Ascending aorta (tissue), 2 donors: Measurements from ENCODE around the gene RARA. TPM values are rescaled to one million over a fixed set of nuclear protein-coding genes. Genes with fewer than 3 reads are reported as not detected.

Experiments used
- DNase-seq, 2 donors: peaks; one replicate each; pipeline ENCODE4 v3.0.0-alpha.2; 2019; ENCODE audit warnings: low spot score in 2 of 2
- H3K27ac ChIP-seq, 2 donors: fragments of 200-600 bp; sonication (generic); one replicate each; pipeline ENCODE4 v1.5.1; 2016 to 2017; ENCODE audit warnings: mild to moderate bottlenecking in 1 of 2
- H3K27me3 ChIP-seq: fragments of 200-600 bp; sonication (generic); one replicate; pipeline ENCODE4 v1.5.1; 2017
- H3K36me3 ChIP-seq, 2 donors: fragments of 200-600 bp; sonication (generic); one replicate each; pipeline ENCODE4 v1.5.1; 2016
- H3K4me1 ChIP-seq, 2 donors: fragments of 200-600 bp; sonication (generic); one replicate each; pipeline ENCODE4 v1.5.1; 2016 to 2017; ENCODE audit warnings: mild to moderate bottlenecking in 1 of 2
- H3K4me3 ChIP-seq, 2 donors: fragments of 200-600 bp; sonication (generic); one replicate each; pipeline ENCODE4 v1.5.1; 2016 to 2017; ENCODE audit warnings: mild to moderate bottlenecking in 1 of 2
- H3K9me3 ChIP-seq, 2 donors: fragments of 200-600 bp; sonication (generic); one replicate each; pipeline ENCODE4 v1.5.1; 2016
- intact Hi-C: fragments of 100-400 bp; cut with DNase I; formaldehyde crosslinking; loops from one replicate; pipeline ENCODE4 v1.15.1; 2023
- total RNA-seq: library from RNA; depleted of rRNA; stranded (reverse); fragments of >200 nt; gene quantifications from one replicate; pipeline ENCODE4 v1.1.0, GENCODE V29; 2016
- TF ChIP-seq, protein P1 (sequence below), 3 experiments: fragments of 200-600 bp in 2 of 3; fragments of 450-650 bp in 1 of 3; sonication (generic) in 2 of 3; IDR thresholded peaks; one replicate each; pipeline ENCODE4 v1.5.1; 2016 to 2019; ENCODE audit warnings: antibody characterized with exemption in 3 of 3, mild to moderate bottlenecking in 1 of 3, moderate library complexity in 1 of 3

RARA gene
- total RNA-seq, 1 donor from 2014 or later, result 77.3 TPM

GRCh38 chr17:40349477-40349894 lies 40.5 kb downstream of the RARA start:
- intact Hi-C loops, result no loop called here
- Histone ChIP-seq H3K9me3 (no peaks in the 10 kb centered on the region), H3K27me3 (no peaks in the 10 kb centered on the region), H3K4me3 (no peak overlapping the region), H3K36me3 (peaks cover 27 to 48% of the 10 kb centered on the region in 2 donors), H3K27ac (peak overlapping the region in 1 of 2 donors; percentile 7), H3K4me1 (peaks cover 29 to 53% of the 10 kb centered on the region in 2 donors)
- TF ChIP-seq, protein P1, sequence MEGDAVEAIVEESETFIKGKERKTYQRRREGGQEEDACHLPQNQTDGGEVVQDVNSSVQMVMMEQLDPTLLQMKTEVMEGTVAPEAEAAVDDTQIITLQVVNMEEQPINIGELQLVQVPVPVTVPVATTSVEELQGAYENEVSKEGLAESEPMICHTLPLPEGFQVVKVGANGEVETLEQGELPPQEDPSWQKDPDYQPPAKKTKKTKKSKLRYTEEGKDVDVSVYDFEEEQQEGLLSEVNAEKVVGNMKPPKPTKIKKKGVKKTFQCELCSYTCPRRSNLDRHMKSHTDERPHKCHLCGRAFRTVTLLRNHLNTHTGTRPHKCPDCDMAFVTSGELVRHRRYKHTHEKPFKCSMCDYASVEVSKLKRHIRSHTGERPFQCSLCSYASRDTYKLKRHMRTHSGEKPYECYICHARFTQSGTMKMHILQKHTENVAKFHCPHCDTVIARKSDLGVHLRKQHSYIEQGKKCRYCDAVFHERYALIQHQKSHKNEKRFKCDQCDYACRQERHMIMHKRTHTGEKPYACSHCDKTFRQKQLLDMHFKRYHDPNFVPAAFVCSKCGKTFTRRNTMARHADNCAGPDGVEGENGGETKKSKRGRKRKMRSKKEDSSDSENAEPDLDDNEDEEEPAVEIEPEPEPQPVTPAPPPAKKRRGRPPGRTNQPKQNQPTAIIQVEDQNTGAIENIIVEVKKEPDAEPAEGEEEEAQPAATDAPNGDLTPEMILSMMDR (IDR thresholded peaks at IDR 0.05), result no peak
- DNase-seq, result no peak

DNA sequence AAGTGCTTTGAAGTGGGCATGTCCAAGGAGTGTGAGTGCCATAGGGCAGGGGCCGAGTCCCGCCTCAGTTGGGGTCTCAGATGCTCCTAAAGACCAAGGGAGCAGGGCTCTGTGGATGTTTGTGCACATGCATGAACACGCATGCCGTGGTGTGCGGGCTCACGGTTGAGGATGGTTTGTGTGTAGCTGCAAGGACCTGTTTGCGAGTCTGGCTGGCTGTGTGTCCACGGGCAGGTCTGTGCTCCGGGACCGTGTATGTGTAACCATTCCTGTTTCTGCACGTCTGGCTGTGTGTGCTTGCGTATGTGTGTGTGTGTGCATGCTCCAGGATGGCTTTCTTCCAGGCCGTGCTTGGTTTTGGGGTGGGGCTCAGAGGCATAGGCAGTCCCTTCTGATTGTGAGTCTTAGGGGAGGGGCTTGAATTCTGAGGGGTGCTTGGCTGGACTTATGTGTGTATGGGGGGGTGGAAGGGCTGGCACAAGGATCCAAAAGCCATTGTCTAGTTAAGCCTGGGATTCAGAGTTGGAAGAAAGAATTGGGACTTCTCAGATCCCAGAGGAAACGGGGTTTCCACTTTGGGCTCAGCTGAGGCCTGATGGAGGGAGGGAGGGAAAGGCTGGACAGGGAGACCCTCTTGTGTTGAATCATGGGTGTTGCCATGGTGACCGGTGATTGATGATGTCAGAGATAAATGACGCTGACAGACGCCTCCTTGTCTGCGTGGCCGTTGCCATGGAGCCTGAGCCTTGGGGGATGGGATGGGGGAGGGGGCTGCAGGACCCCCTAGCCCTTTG lies 41.1 kb downstream of the RARA start:
- Histone ChIP-seq H3K4me3 (no peak overlapping the region), H3K27me3 (no peaks in the 10 kb centered on the region), H3K9me3 (no peaks in the 10 kb centered on the region), H3K36me3 (peaks cover 31 to 54% of the 10 kb centered on the region in 2 donors), H3K27ac (peak overlapping the region in 1 of 2 donors; percentile 21), H3K4me1 (peaks cover 29 to 48% of the 10 kb centered on the region in 2 donors)
- intact Hi-C loops, result no loop called here
- TF ChIP-seq, protein P1 (IDR thresholded peaks at IDR 0.05), result no peak
- no peak for DNase-seq

DNA sequence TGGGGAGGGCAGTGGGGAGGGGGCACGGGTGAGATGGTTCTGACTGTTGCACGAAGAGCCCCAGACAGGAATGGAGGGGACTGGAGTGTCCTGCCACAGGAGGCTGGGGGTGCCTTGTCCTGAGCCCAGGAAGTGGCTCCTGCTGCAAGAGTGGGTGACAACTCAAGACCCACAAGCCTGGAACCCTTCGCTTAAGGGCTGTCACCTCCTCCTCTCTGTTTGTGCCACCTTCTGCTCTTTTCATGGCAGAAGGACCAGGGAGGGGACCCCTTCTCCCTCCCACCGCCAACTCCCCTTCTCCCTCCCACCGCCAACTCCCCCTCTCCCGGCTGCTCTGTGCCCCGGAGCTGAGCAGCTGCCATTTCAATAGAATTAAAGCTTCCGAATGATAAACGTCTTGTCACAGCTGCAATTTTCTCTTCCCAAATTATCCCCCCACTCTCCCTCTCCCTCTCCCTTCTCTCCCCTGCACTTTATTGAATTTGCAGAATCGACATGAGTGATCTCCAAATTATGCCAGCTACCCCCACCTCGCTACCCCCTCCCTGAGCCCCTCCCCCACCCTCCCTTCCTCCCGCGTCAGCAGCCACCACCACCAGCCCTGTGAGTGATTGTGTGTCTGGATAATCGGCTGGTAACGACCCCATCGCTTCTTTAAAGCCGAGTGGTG lies 41.8 kb downstream of the RARA start:
- Histone ChIP-seq H3K27ac (peak overlapping the region in 1 of 2 donors; percentile 21), H3K27me3 (no peaks in the 10 kb centered on the region), H3K4me3 (no peak overlapping the region), H3K36me3 (peaks cover 35 to 61% of the 10 kb centered on the region in 2 donors), H3K4me1 (peaks cover 27 to 42% of the 10 kb centered on the region in 2 donors), H3K9me3 (no peaks in the 10 kb centered on the region)
- DNase-seq, result no peak
- intact Hi-C loops, result no loop called here
- TF ChIP-seq, protein P1 (IDR thresholded peaks at IDR 0.05), result no peak

DNA sequence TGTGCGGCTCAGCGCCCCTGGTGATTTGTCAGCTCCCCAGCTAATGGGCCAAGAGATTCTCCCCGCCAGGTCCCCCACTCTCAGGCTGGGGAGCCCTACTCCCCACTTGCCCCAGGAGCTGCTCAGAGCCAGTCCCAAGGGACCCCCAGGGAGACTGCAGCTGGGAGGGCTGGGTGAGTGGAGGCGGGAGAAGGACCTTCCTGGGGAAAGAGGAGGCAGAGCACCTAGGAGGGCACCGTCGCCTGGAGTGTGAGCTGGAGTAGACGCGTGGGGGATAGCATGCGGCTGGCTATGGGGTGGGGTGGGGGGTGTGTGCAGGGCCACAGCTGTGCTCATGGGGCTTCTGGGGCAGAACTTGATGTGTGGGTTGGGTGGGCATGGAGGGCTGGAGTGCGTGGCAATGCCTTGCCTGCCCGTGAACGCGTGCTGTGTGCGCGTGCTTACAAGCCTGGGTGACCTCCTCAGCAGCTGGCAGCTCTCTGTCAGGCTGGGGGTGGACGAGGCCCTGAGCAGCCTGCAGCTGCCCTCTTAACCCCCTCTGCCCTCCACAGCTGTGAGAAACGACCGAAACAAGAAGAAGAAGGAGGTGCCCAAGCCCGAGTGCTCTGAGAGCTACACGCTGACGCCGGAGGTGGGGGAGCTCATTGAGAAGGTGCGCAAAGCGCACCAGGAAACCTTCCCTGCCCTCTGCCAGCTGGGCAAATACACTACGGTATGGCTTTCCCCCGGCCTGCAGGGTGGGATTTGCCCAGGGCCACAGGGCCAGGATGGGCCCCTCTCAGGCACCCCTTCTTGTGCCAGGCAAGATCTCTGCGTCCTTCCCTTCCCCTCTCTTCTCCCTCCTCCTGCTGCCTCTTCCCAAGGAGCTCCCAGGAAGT lies 42.6 kb downstream of the RARA start:
- H3K4me3 ChIP-seq, result no peak overlapping the region
- no peaks in the 10 kb centered on the region for H3K9me3 ChIP-seq
- DNase-seq, result no peak
- TF ChIP-seq, protein P1 (IDR thresholded peaks at IDR 0.05), result no peak
- no peak overlapping the region for H3K27ac ChIP-seq
- peaks cover 22 to 36% of the 10 kb centered on the region in 2 donors for H3K4me1 ChIP-seq
- H3K27me3 ChIP-seq, result no peaks in the 10 kb centered on the region
- H3K36me3 ChIP-seq, result peaks cover 41 to 69% of the 10 kb centered on the region in 2 donors
- intact Hi-C loops, result no loop called here

DNA sequence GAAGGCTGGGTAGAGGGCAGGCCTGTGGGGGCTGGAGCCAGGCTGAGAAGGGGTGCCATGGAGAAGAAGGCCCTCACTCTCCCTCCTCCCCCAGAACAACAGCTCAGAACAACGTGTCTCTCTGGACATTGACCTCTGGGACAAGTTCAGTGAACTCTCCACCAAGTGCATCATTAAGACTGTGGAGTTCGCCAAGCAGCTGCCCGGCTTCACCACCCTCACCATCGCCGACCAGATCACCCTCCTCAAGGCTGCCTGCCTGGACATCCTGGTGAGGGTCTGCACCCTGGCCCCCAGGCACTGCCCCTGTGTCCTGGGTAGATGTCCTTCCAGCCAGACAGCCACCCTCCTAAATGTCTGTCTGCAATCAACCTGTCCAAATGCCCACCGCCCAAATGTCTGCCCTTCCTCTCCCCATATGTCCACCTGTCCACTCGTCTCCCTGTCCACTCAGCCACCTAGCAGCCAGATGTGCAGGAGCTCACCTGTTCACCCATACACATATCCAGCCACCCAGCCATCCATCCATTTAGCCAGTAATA lies 43.3 kb downstream of the RARA start:
- Histone ChIP-seq H3K4me1 (peaks cover 15 to 28% of the 10 kb centered on the region in 2 donors), H3K36me3 (peaks cover 41 to 70% of the 10 kb centered on the region in 2 donors), H3K27ac (no peak overlapping the region), H3K27me3 (no peaks in the 10 kb centered on the region), H3K9me3 (no peaks in the 10 kb centered on the region), H3K4me3 (no peak overlapping the region)
- intact Hi-C loops, result no loop called here
- DNase-seq, result no peak
- TF ChIP-seq, protein P1 (IDR thresholded peaks at IDR 0.05), result no peak
